Mammary epithelial cell (primary cell): Measurements from ENCODE around the gene TSPYL1.
"Not testable (repeated sequence)": the region's sequence is repeated elsewhere in the genome, so short reads cannot be mapped to it uniquely, and the experiment has no call there.

ENCODE experiments used
- EZH2 ChIP-seq: IDR thresholded peaks from 2 replicates; pipeline ENCODE4 v1.6.1; 2012; ENCODE audit warnings: low read length, inconsistent platforms, borderline replicate concordance
- TF ChIP-seq, protein P1 (sequence below), 2 donors: IDR thresholded peaks in 1 of 2; conservative IDR thresholded peaks in 1 of 2; 2 replicates each; pipeline ENCODE4 v1.5.1; 2011 to 2012; ENCODE audit warnings: inconsistent platforms in 2 of 2, low read length in 2 of 2, mild to moderate bottlenecking in 2 of 2, control low read depth in 1 of 2, low read depth in 1 of 2; ENCODE audit not compliant: insufficient read depth in 1 of 2; ENCODE audit errors: extremely low read depth in 1 of 2

DNA sequence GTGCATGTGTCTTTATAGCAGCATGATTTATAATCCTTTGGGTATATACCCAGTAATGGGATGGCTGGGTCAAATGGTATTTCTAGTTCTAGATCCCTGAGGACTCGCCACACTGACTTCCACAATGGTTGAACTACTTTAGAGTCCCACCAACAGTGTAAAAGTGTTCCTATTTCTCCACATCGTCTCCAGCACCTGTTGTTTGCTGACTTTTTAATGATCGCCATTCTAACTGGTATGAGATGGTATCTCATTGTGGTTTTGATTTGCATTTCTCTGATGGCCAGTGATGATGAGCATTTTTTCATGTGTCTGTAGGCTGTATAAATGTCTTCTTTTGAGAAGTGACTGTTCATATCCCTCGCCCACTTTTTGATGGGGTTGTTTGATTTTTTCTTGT is 5.3 kb upstream of the TSPYL1 start:
- not testable (repeated sequence) for TF ChIP-seq EZH2
- TF ChIP-seq, protein P1, sequence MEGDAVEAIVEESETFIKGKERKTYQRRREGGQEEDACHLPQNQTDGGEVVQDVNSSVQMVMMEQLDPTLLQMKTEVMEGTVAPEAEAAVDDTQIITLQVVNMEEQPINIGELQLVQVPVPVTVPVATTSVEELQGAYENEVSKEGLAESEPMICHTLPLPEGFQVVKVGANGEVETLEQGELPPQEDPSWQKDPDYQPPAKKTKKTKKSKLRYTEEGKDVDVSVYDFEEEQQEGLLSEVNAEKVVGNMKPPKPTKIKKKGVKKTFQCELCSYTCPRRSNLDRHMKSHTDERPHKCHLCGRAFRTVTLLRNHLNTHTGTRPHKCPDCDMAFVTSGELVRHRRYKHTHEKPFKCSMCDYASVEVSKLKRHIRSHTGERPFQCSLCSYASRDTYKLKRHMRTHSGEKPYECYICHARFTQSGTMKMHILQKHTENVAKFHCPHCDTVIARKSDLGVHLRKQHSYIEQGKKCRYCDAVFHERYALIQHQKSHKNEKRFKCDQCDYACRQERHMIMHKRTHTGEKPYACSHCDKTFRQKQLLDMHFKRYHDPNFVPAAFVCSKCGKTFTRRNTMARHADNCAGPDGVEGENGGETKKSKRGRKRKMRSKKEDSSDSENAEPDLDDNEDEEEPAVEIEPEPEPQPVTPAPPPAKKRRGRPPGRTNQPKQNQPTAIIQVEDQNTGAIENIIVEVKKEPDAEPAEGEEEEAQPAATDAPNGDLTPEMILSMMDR (conservative IDR thresholded peaks at IDR 0.05 in 1 of 2, IDR thresholded peaks at IDR 0.05 in 1 of 2; ENCODE audit: extremely low read depth in 1 of 2, insufficient read depth in 1 of 2, low read depth in 1 of 2, low read length in 2 of 2) = not testable (repeated sequence)
